Endodermal cell (in vitro differentiated cells): ENCODE measurements around the gene ASTN2. TPM values are rescaled to one million over a fixed set of nuclear protein-coding genes. Genes with fewer than 3 reads are reported as not detected.

Source experiments
- DNase-seq: peaks from one replicate; pipeline ENCODE4 v3.0.0-alpha.2; 2017
- H3K27ac ChIP-seq: 2 replicates; pipeline ENCODE4 v1.5.1; 2013; ENCODE audit warnings: mild to moderate bottlenecking, low read depth, low read length, moderate library complexity
- H3K27me3 ChIP-seq: 2 replicates; pipeline ENCODE4 v1.6.1; 2013; ENCODE audit warnings: mild to moderate bottlenecking, low read length, moderate library complexity; ENCODE audit not compliant: insufficient read depth, control insufficient read depth, poor library complexity, severe bottlenecking
- H3K36me3 ChIP-seq: 2 replicates; pipeline ENCODE4 v1.7.0; 2013; ENCODE audit warnings: mild to moderate bottlenecking, low read length, moderate library complexity; ENCODE audit not compliant: control insufficient read depth, insufficient read depth
- H3K4me1 ChIP-seq: one replicate; pipeline ENCODE4 v1.7.0; 2013; ENCODE audit warnings: low read length; ENCODE audit not compliant: control insufficient read depth, insufficient read depth
- H3K4me3 ChIP-seq: 2 replicates; pipeline ENCODE4 v1.5.1; 2013; ENCODE audit warnings: mild to moderate bottlenecking, low read length, moderate library complexity
- H3K9ac ChIP-seq: 2 replicates; pipeline ENCODE4 v1.6.1; 2013; ENCODE audit warnings: mild to moderate bottlenecking, low read length, moderate library complexity; ENCODE audit not compliant: poor library complexity, severe bottlenecking; ENCODE audit errors: extremely low read depth
- H3K9me3 ChIP-seq: 2 replicates; pipeline ENCODE4 v1.6.1; 2013; ENCODE audit warnings: mild to moderate bottlenecking, low read length, moderate library complexity; ENCODE audit not compliant: control insufficient read depth
- H3K27ac Mint-ChIP-seq: 2 replicates; pipeline ENCODE4 v1.8.0; 2020; ENCODE audit warnings: mixed read lengths
- H3K27me3 Mint-ChIP-seq: 2 replicates; pipeline ENCODE4 v1.8.0; 2021; ENCODE audit warnings: mild to moderate bottlenecking, mixed read lengths; ENCODE audit not compliant: insufficient read depth
- H3K36me3 Mint-ChIP-seq: 2 replicates; pipeline ENCODE4 v1.8.0; 2020; ENCODE audit warnings: low read depth, mixed read lengths
- H3K4me1 Mint-ChIP-seq: 2 replicates; pipeline ENCODE4 v1.8.0; 2020; ENCODE audit warnings: mixed read lengths
- H3K4me3 Mint-ChIP-seq: 2 replicates; pipeline ENCODE4 v1.8.0; 2020; ENCODE audit warnings: mild to moderate bottlenecking, moderate library complexity, mixed read lengths
- H3K9me3 Mint-ChIP-seq: 2 replicates; pipeline ENCODE4 v1.8.0; 2020; ENCODE audit warnings: mild to moderate bottlenecking, mixed read lengths
- WGBS, 2 experiments: methylation state at CpG; one replicate each; pipeline versions ENCODE4 v1.1.5 to v1.1.7; 2013; ENCODE audit warnings: missing lambda C conversion rate in 2 of 2, mixed read lengths in 1 of 2; ENCODE audit not compliant: insufficient coverage in 1 of 2, insufficient read length in 1 of 2; 5-methylcytosine and 5-hydroxymethylcytosine counted together
- total RNA-seq, 2 donors: library from RNA; stranded (reverse); fragmentation: NEBNext Ultra II Directional in 1 of 2; extraction: Animal tissue kit (Norgen Biotek cat#: 25700) in 1 of 2; gene quantifications; 2 replicates in 1 of 2; 3 replicates in 1 of 2; pipeline ENCODE4 v1.2.1, GENCODE V29; 2021
- TF ChIP-seq, protein P1 (sequence below): fragments of 200-600 bp; sonication (generic); conservative IDR thresholded peaks from 2 replicates; pipeline ENCODE4 v1.5.0; 2021; ENCODE audit warnings: antibody characterized with exemption, mild to moderate bottlenecking

ASTN2 gene
- total RNA-seq, 2 donors from 2014 or later = 8.9 to 10.4 TPM

- H3K4me1 ChIP-seq = no peaks in the 10 kb centered on the region
- TF ChIP-seq, protein P1, sequence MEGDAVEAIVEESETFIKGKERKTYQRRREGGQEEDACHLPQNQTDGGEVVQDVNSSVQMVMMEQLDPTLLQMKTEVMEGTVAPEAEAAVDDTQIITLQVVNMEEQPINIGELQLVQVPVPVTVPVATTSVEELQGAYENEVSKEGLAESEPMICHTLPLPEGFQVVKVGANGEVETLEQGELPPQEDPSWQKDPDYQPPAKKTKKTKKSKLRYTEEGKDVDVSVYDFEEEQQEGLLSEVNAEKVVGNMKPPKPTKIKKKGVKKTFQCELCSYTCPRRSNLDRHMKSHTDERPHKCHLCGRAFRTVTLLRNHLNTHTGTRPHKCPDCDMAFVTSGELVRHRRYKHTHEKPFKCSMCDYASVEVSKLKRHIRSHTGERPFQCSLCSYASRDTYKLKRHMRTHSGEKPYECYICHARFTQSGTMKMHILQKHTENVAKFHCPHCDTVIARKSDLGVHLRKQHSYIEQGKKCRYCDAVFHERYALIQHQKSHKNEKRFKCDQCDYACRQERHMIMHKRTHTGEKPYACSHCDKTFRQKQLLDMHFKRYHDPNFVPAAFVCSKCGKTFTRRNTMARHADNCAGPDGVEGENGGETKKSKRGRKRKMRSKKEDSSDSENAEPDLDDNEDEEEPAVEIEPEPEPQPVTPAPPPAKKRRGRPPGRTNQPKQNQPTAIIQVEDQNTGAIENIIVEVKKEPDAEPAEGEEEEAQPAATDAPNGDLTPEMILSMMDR = no peak
- no peak overlapping the region for H3K27ac ChIP-seq
- DNase-seq = no peak
- no peak overlapping the region for H3K9ac ChIP-seq
- Mint-ChIP-seq H3K4me3 (no peak overlapping the region), H3K9me3 (no peaks in the 10 kb centered on the region), H3K36me3 (no peaks in the 10 kb centered on the region), H3K4me1 (no peaks in the 10 kb centered on the region), H3K27me3 (peaks cover 72% of the 10 kb centered on the region), H3K27ac (no peak overlapping the region)
- H3K9me3 ChIP-seq = no peaks in the 10 kb centered on the region
- H3K4me3 ChIP-seq = no peak overlapping the region
- no peaks in the 10 kb centered on the region for H3K36me3 ChIP-seq
- peaks cover 35% of the 10 kb centered on the region for H3K27me3 ChIP-seq
- 85 to 95% methylated on average over 1 to 2 of the region's 3 CpGs for WGBS, 2 experiments
Observed at GRCh38 chr9:117458066-117458465, 43.2 kb upstream of the ASTN2 start.

DNA sequence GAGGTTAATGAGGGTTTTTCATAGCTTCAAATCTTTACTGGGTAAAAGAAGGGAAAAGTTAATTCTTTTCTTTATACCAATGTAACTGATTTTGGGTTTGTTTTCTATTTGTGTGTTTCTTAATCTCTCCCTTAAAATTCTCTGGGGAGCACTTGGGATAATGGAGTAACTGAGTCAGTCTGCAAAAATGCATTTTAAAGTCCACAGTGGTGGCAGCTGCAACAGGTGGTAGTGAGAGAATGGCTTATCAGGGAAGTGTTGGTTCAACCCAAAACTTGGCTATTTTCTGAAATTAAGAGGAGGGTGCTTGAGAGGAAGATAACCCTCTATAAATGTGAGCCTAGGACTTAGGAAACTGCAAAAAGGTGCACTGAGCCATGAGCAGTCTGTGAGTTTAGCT, 39.9 kb upstream of the ASTN2 start:
- DNase-seq = no peak
- no peaks in the 10 kb centered on the region for H3K9me3 ChIP-seq
- Mint-ChIP-seq H3K36me3 (no peaks in the 10 kb centered on the region), H3K4me3 (no peak overlapping the region), H3K4me1 (no peaks in the 10 kb centered on the region), H3K27ac (no peak overlapping the region), H3K27me3 (peaks cover 67% of the 10 kb centered on the region), H3K9me3 (no peaks in the 10 kb centered on the region)
- no peaks in the 10 kb centered on the region for H3K36me3 ChIP-seq
- H3K9ac ChIP-seq = no peak overlapping the region
- H3K27me3 ChIP-seq = peaks cover 30% of the 10 kb centered on the region
- H3K4me1 ChIP-seq = no peaks in the 10 kb centered on the region
- H3K27ac ChIP-seq = no peak overlapping the region
- no peak overlapping the region for H3K4me3 ChIP-seq
- TF ChIP-seq, protein P1 = no peak

- H3K4me3 Mint-ChIP-seq = no peak overlapping the region
- H3K36me3 Mint-ChIP-seq = no peaks in the 10 kb centered on the region
- H3K9me3 Mint-ChIP-seq = no peaks in the 10 kb centered on the region
- no peak for DNase-seq
- no peak overlapping the region for H3K9ac ChIP-seq
- peaks cover 23% of the 10 kb centered on the region for H3K27me3 ChIP-seq
- peaks cover 60% of the 10 kb centered on the region for H3K27me3 Mint-ChIP-seq
- no peaks in the 10 kb centered on the region for H3K9me3 ChIP-seq
- no peak overlapping the region for H3K4me3 ChIP-seq
- H3K27ac Mint-ChIP-seq = no peak overlapping the region
- H3K4me1 Mint-ChIP-seq = no peaks in the 10 kb centered on the region
- H3K4me1 ChIP-seq = no peaks in the 10 kb centered on the region
- H3K27ac ChIP-seq = no peak overlapping the region
- WGBS, 2 experiments = 100% methylated on average over 1 of the region's 1 CpG; no CpG with 5 or more reads in 1 of the 2 experiments
- TF ChIP-seq, protein P1 = no peak
- no peaks in the 10 kb centered on the region for H3K36me3 ChIP-seq
Observed at GRCh38 chr9:117453737-117454136, 38.9 kb upstream of the ASTN2 start.
